ENCODE data around the gene URB1. TPM values are rescaled to one million over a fixed set of nuclear protein-coding genes. Genes with fewer than 3 reads are reported as not detected.

URB1 gene
- total and polyA plus RNA-seq, 2 of the 8 experiments (the other 6 are each of a cell fraction or from before 2014, with no cell fraction given), result 8.1 to 28.9 TPM

DNA sequence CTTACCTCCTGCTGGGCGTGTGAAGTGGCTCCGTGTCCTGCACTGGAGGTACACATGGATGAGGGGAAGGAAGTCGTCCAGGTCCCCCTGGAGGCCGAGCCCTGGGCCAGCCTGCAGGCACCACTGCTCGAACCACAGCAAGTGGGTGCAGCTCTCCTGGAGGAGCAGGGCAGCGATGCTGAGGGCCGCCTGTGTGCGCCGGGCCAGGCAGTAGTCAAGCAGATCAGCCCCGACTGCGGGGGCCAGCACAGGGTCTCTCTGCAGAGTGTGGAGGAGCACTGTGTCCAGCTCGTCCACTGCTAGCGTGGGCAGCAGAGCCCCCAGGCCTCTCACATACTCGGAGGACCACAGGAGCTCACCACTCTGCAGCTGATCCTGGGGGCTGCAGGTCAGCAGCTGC, 45.9 kb downstream of the URB1 start:
- peaks cover 38 to 88% (median 71%) of the 10 kb centered on the region in 4 experiments for H3K36me3 ChIP-seq (ENCODE audit: control insufficient read depth in 2 of 4, insufficient read depth in 4 of 4, low read length in 3 of 4)
- H3K79me1 ChIP-seq (ENCODE audit: low read depth, low read length), result no peaks in the 10 kb centered on the region
- H3K4me1 ChIP-seq (replicated peaks in 1 of 4; ENCODE audit: control insufficient read depth in 3 of 4, insufficient read depth in 4 of 4, low read length in 3 of 4), result no peaks in the 10 kb centered on the region
- no peak overlapping the region for H4K5ac ChIP-seq (ENCODE audit: insufficient read length, low read depth, low read length)
- no peak overlapping the region for H3K4me3 ChIP-seq (ENCODE audit: extremely low read depth in 1 of 4, insufficient read depth in 2 of 4, low read depth in 3 of 4, low read length in 4 of 4)
- H3K9me3 ChIP-seq (ENCODE audit: insufficient read depth in 2 of 2, low read depth in 1 of 2, low read length in 1 of 2), result no peaks in the 10 kb centered on the region
- H2BK15ac ChIP-seq (ENCODE audit: low read length), result no peak overlapping the region
- H4K91ac ChIP-seq (replicated peaks; ENCODE audit: insufficient read length, low read length), result no peak overlapping the region
- H3K23ac ChIP-seq (ENCODE audit: insufficient read length), result no peak overlapping the region
- H3K4me2 ChIP-seq (ENCODE audit: insufficient read depth in 1 of 2, low read depth in 2 of 2, low read length in 2 of 2), result no peak overlapping the region
- no peak overlapping the region for H3K27ac ChIP-seq (ENCODE audit: low read depth, low read length)
- H3K14ac ChIP-seq (ENCODE audit: insufficient read length), result no peak overlapping the region
- ChIA-PET CTCF (ENCODE audit: partially characterized antibody) (interaction anchor here (1.4 kb wide), 2 partner anchors 11 to 15 kb away, joined by 3 to 5 read pairs; no protein-coding TSS in a partner anchor), POLR2A (ENCODE audit: partially characterized antibody) (no interaction called here)
- DNase-seq (ENCODE audit: low read depth in 1 of 2, low spot score in 2 of 2) (no peak), FAIRE-seq (no peak)
- 90% methylated on average over 14 of the region's 14 CpGs; no CpG with 5 or more reads in 1 of the 2 experiments for WGBS, 2 experiments (ENCODE audit: extremely low coverage in 1 of 2, insufficient coverage in 1 of 2, insufficient read length in 1 of 2, insufficient replicate concordance in 2 of 2, low coverage in 1 of 2, low lambda C conversion rate in 2 of 2, missing lambda C conversion rate in 1 of 2)
- no peak overlapping the region for H2BK120ac ChIP-seq (replicated peaks; ENCODE audit: low read depth, low read length)
- no peaks in the 10 kb centered on the region for H3K27me3 ChIP-seq (replicated peaks in 1 of 4; ENCODE audit: control insufficient read depth in 3 of 4, extremely low read depth in 1 of 4, insufficient read depth in 3 of 4, low read length in 3 of 4)
- H2AFZ ChIP-seq (ENCODE audit: low read length), result no peak overlapping the region
- no peak overlapping the region for H2AK5ac ChIP-seq (ENCODE audit: low read depth, low read length)
- H2BK12ac ChIP-seq (ENCODE audit: low read depth, low read length), result no peak overlapping the region
- H3K9ac ChIP-seq (replicated peaks in 1 of 4; ENCODE audit: extremely low read depth in 1 of 4, low read depth in 3 of 4, low read length in 3 of 4), result no peak overlapping the region
- H3K23me2 ChIP-seq (ENCODE audit: low read depth, low read length), result no peaks in the 10 kb centered on the region
- H3K18ac ChIP-seq (ENCODE audit: extremely low read depth, low read length), result no peak overlapping the region
- H4K8ac ChIP-seq (ENCODE audit: extremely low read depth, insufficient read depth, low read length), result no peak overlapping the region
- H3K79me2 ChIP-seq (ENCODE audit: control insufficient read depth in 1 of 2, insufficient read depth in 2 of 2, low read length in 2 of 2), result no peaks in the 10 kb centered on the region
- no peak overlapping the region for H3K56ac ChIP-seq (replicated peaks; ENCODE audit: insufficient read length, low read depth, low read length)
- no peak overlapping the region for H2BK5ac ChIP-seq (ENCODE audit: low read depth, low read length)
- TF ChIP-seq CHD2 (IDR thresholded peaks at IDR 0.05; ENCODE audit: low read length), result no peak
- no peak overlapping the region for H3K4ac ChIP-seq (replicated peaks; ENCODE audit: insufficient read length, low read depth, low read length)
- no peak overlapping the region for H2BK20ac ChIP-seq (ENCODE audit: low read length)
- peaks cover 5 to 7% of the 10 kb centered on the region in 2 experiments for H4K20me1 ChIP-seq (replicated peaks in 1 of 2; ENCODE audit: control insufficient read depth in 1 of 2, insufficient read depth in 2 of 2, low read length in 2 of 2)
